ENCODE results near the gene GPBAR1.

GPBAR1 gene

DNA sequence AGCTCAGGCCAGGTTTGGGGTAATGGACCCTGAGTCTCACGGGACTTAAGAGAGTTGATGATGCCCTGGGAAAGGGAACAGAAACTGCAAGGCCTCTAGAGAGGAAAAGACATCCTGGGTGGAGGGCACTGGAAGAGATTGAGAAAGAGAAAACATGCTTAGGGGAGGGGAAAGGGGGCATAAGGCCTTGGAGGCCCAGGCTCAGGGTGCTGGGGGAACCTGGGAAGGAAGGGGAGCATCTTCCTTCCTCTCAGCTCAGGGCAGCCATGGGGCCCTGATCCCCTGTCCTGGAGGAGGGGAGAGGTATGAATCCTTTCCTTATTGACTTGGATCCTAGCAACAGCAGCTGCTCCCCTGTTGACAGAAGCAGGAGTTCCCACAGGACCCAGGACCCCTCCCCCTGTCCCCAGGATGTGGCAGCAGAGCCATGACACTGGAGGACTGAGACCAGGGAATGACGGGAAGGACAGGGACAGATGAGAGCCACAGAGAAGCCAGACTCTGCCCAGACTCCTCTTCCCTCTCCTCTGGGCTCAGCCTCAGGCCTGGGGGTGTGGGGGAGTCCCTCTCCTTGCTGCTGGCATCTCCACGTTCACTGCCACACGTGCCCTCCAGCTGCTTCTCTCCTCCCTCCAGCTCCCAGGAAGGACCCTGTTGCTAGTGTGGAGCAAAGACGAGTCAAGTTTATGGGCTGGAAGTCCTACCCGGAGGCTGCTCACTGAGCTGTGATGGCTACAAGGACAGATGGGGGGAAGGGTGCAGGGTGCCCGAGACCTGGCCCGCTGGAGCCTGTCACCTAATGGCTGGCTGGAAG is 815 bp downstream of the GPBAR1 start:
- no peaks in the 10 kb centered on the region for H3K27me3 ChIP-seq (replicated peaks; ENCODE audit: insufficient read depth, low read length)
- peaks cover 40% of the 10 kb centered on the region for H3K4me1 ChIP-seq (ENCODE audit: low read length)
- H2AFZ ChIP-seq (ENCODE audit: low read length), result no peak overlapping the region
- H3K36me3 ChIP-seq (replicated peaks; ENCODE audit: insufficient read depth, low read length), result no peaks in the 10 kb centered on the region
- TF ChIP-seq, protein P1, sequence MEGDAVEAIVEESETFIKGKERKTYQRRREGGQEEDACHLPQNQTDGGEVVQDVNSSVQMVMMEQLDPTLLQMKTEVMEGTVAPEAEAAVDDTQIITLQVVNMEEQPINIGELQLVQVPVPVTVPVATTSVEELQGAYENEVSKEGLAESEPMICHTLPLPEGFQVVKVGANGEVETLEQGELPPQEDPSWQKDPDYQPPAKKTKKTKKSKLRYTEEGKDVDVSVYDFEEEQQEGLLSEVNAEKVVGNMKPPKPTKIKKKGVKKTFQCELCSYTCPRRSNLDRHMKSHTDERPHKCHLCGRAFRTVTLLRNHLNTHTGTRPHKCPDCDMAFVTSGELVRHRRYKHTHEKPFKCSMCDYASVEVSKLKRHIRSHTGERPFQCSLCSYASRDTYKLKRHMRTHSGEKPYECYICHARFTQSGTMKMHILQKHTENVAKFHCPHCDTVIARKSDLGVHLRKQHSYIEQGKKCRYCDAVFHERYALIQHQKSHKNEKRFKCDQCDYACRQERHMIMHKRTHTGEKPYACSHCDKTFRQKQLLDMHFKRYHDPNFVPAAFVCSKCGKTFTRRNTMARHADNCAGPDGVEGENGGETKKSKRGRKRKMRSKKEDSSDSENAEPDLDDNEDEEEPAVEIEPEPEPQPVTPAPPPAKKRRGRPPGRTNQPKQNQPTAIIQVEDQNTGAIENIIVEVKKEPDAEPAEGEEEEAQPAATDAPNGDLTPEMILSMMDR (IDR thresholded peaks at IDR 0.05; ENCODE audit: low read length), result no peak
- no peak overlapping the region for H3K4me3 ChIP-seq (ENCODE audit: low read length)
- H3K9me2 ChIP-seq (replicated peaks; ENCODE audit: insufficient read depth, low read length), result no peaks in the 10 kb centered on the region
- peak overlapping the region; percentile 25 for H3K4me2 ChIP-seq (ENCODE audit: low read depth, low read length)
- H3K9ac ChIP-seq (ENCODE audit: low read length), result no peak overlapping the region
- no peaks in the 10 kb centered on the region for H3K9me3 ChIP-seq (replicated peaks; ENCODE audit: insufficient read depth, low read length)
- no peaks in the 10 kb centered on the region for H4K20me1 ChIP-seq (ENCODE audit: insufficient read depth, low read length)
- H3F3A ChIP-seq (ENCODE audit: insufficient read depth, low read length), result peaks cover 12% of the 10 kb centered on the region
- 0 out of 2 replicates have a peak, but pooled peaks cover 3% of the 10 kb centered on the region for H3K79me2 ChIP-seq (ENCODE audit: low read length)
- H3K27ac ChIP-seq (ENCODE audit: low read length), result peak overlapping the region; percentile 20; the same call in 1 of the 2 replicates
- no peak for DNase-seq

DNA sequence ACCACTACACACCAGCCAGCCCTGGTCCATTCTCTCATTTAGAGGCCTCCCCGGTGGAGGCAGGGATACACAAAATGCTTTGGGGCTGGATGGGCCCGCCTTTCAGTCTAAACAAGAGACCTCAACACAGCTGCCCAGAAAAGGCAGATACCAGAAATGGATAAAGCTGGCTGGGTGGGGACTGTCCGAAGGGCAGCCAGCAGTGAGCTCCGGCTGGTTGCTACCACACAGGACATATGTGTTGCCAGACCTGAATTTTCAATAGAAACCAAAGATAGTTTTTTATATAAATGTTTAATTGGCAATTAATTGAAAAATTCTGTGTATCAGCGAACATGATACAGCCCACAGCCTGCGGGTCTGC is 1.4 kb downstream of the GPBAR1 start:
- Histone ChIP-seq H3K27ac (ENCODE audit: low read length) (no peak overlapping the region), H4K20me1 (ENCODE audit: insufficient read depth, low read length) (no peaks in the 10 kb centered on the region), H3K79me2 (ENCODE audit: low read length) (0 out of 2 replicates have a peak, but pooled peaks cover 3% of the 10 kb centered on the region), H3F3A (ENCODE audit: insufficient read depth, low read length) (peaks cover 6% of the 10 kb centered on the region), H3K9ac (ENCODE audit: low read length) (no peak overlapping the region), H3K36me3 (replicated peaks; ENCODE audit: insufficient read depth, low read length) (no peaks in the 10 kb centered on the region), H3K9me3 (replicated peaks; ENCODE audit: insufficient read depth, low read length) (no peaks in the 10 kb centered on the region), H3K27me3 (replicated peaks; ENCODE audit: insufficient read depth, low read length) (no peaks in the 10 kb centered on the region), H2AFZ (ENCODE audit: low read length) (no peak overlapping the region), H3K9me2 (replicated peaks; ENCODE audit: insufficient read depth, low read length) (no peaks in the 10 kb centered on the region), H3K4me1 (ENCODE audit: low read length) (peaks cover 34% of the 10 kb centered on the region), H3K4me2 (ENCODE audit: low read depth, low read length) (no peak overlapping the region), H3K4me3 (ENCODE audit: low read length) (no peak overlapping the region)
- no peak for DNase-seq
- TF ChIP-seq EZH2phosphoT487 (IDR thresholded peaks at IDR 0.05; ENCODE audit: low read length) (no peak), EZH2 (optimal IDR thresholded peaks at IDR 0.05; ENCODE audit: low read depth, low read length) (no peak)
- TF ChIP-seq, protein P1 (IDR thresholded peaks at IDR 0.05; ENCODE audit: low read length), result no peak

DNA sequence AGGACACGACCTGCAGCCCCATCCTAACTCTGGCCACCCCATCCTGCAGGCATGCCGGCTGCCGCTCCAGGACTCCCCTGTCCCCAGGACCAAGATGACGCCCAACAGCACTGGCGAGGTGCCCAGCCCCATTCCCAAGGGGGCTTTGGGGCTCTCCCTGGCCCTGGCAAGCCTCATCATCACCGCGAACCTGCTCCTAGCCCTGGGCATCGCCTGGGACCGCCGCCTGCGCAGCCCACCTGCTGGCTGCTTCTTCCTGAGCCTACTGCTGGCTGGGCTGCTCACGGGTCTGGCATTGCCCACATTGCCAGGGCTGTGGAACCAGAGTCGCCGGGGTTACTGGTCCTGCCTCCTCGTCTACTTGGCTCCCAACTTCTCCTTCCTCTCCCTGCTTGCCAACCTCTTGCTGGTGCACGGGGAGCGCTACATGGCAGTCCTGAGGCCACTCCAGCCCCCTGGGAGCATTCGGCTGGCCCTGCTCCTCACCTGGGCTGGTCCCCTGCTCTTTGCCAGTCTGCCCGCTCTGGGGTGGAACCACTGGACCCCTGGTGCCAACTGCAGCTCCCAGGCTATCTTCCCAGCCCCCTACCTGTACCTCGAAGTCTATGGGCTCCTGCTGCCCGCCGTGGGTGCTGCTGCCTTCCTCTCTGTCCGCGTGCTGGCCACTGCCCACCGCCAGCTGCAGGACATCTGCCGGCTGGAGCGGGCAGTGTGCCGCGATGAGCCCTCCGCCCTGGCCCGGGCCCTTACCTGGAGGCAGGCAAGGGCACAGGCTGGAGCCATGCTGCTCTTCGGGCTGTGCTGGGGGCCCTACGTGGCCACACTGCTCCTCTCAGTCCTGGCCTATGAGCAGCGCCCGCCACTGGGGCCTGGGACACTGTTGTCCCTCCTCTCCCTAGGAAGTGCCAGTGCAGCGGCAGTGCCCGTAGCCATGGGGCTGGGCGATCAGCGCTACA is 2.1 kb downstream of the GPBAR1 start:
- H3K9me2 ChIP-seq (replicated peaks; ENCODE audit: insufficient read depth, low read length), result no peaks in the 10 kb centered on the region
- H4K20me1 ChIP-seq (ENCODE audit: insufficient read depth, low read length), result no peaks in the 10 kb centered on the region
- H3K9me3 ChIP-seq (replicated peaks; ENCODE audit: insufficient read depth, low read length), result no peaks in the 10 kb centered on the region
- H3K4me1 ChIP-seq (ENCODE audit: low read length), result peaks cover 28% of the 10 kb centered on the region
- no peak overlapping the region for H3K4me3 ChIP-seq (ENCODE audit: low read length)
- no peak overlapping the region for H3K27ac ChIP-seq (ENCODE audit: low read length)
- H3K4me2 ChIP-seq (ENCODE audit: low read depth, low read length), result no peak overlapping the region
- no peak for TF ChIP-seq EZH2 (optimal IDR thresholded peaks at IDR 0.05; ENCODE audit: low read depth, low read length)
- no peak for TF ChIP-seq EZH2phosphoT487 (IDR thresholded peaks at IDR 0.05; ENCODE audit: low read length)
- TF ChIP-seq, protein P1 (IDR thresholded peaks at IDR 0.05; ENCODE audit: low read length), result no peak
- H3K36me3 ChIP-seq (replicated peaks; ENCODE audit: insufficient read depth, low read length), result no peaks in the 10 kb centered on the region
- no peaks in the 10 kb centered on the region for H3K27me3 ChIP-seq (replicated peaks; ENCODE audit: insufficient read depth, low read length)
- H3F3A ChIP-seq (ENCODE audit: insufficient read depth, low read length), result 0 out of 2 replicates have a peak, but pooled peaks cover 2% of the 10 kb centered on the region
- no peak overlapping the region for H2AFZ ChIP-seq (ENCODE audit: low read length)
- DNase-seq, result no peak
- peaks cover 7% of the 10 kb centered on the region for H3K79me2 ChIP-seq (ENCODE audit: low read length)
- no peak overlapping the region for H3K9ac ChIP-seq (ENCODE audit: low read length)
